Measurements from ENCODE around the gene TOPORS.

TOPORS gene

GRCh38 chr9:32502464-32502863, 49.9 kb downstream of the TOPORS start:
- DNase-seq (ENCODE audit: low read depth) = no peak

- no peak for DNase-seq (ENCODE audit: low read depth)
Observed at GRCh38 chr9:32501868-32502267, 50.5 kb downstream of the TOPORS start.

GRCh38 chr9:32500768-32501167, 51.6 kb downstream of the TOPORS start:
- DNase-seq (ENCODE audit: low read depth) = no peak

- DNase-seq (ENCODE audit: low read depth) = no peak
Observed at GRCh38 chr9:32497921-32498320, 54.5 kb downstream of the TOPORS start.

GRCh38 chr9:32490601-32491000, 61.8 kb downstream of the TOPORS start:
- no peak for DNase-seq (ENCODE audit: low read depth)

Data from stimulated activated CD8-positive, alpha-beta memory T cell treated with anti-CD3 and anti-CD28 coated beads, Interleukin-15, amount 100 ng/mL, for 1 hour (primary cell).